Measurements from ENCODE around the gene ABCB8.
"Not testable (repeated sequence)": the region's sequence is repeated elsewhere in the genome, so short reads cannot be mapped to it uniquely, and the experiment has no call there.

The ABCB8 gene

GRCh38 chr7:151034312-151035025, 6.2 kb downstream of the ABCB8 start:
- no peak for TF ChIP-seq CTCF (IDR thresholded peaks at IDR 0.05; ENCODE audit: control insufficient read depth, extremely low read depth, insufficient read depth)
- H3K4me3 ChIP-seq (ENCODE audit: low read depth, low read length): no peak overlapping the region
- DNase-seq (ENCODE audit: low read depth): no peak

- no peak for TF ChIP-seq CTCF (IDR thresholded peaks at IDR 0.05; ENCODE audit: control insufficient read depth, extremely low read depth, insufficient read depth)
- no peak for DNase-seq (ENCODE audit: low read depth)
- H3K4me3 ChIP-seq (ENCODE audit: low read depth, low read length): no peak overlapping the region
Observed at GRCh38 chr7:151035026-151035717, 6.9 kb downstream of the ABCB8 start.

- H3K4me3 ChIP-seq (ENCODE audit: low read depth, low read length): no peak overlapping the region
- no peak for TF ChIP-seq CTCF (IDR thresholded peaks at IDR 0.05; ENCODE audit: control insufficient read depth, extremely low read depth, insufficient read depth)
- DNase-seq (ENCODE audit: low read depth): no peak
Observed at GRCh38 chr7:151035902-151036301, 7.7 kb downstream of the ABCB8 start.

- H3K4me3 ChIP-seq (ENCODE audit: low read depth, low read length): no peak overlapping the region
- no peak for TF ChIP-seq CTCF (IDR thresholded peaks at IDR 0.05; ENCODE audit: control insufficient read depth, extremely low read depth, insufficient read depth)
- no peak for DNase-seq (ENCODE audit: low read depth)
Observed at GRCh38 chr7:151038951-151039849, 10.9 kb downstream of the ABCB8 start.

- no peak for DNase-seq (ENCODE audit: low read depth)
- TF ChIP-seq CTCF (IDR thresholded peaks at IDR 0.05; ENCODE audit: control insufficient read depth, extremely low read depth, insufficient read depth): no peak
- H3K4me3 ChIP-seq (ENCODE audit: low read depth, low read length): no peak overlapping the region
Observed at GRCh38 chr7:151039850-151040548, 11.7 kb downstream of the ABCB8 start.

GRCh38 chr7:151040616-151041375, 12.5 kb downstream of the ABCB8 start:
- H3K4me3 ChIP-seq (ENCODE audit: low read depth, low read length): no peak overlapping the region
- no peak for TF ChIP-seq CTCF (IDR thresholded peaks at IDR 0.05; ENCODE audit: control insufficient read depth, extremely low read depth, insufficient read depth)

GRCh38 chr7:151043449-151043848, 15.2 kb downstream of the ABCB8 start:
- H3K4me3 ChIP-seq (ENCODE audit: low read depth, low read length); DNase-seq (ENCODE audit: low read depth): not testable (repeated sequence)

More at GRCh38 chr7:151040616-151041375, 12.5 kb downstream of the ABCB8 start:
- no peak for DNase-seq (ENCODE audit: low read depth)
